ENCODE measurements around the gene TUBA3C. TPM values are rescaled to one million over a fixed set of nuclear protein-coding genes. Genes with fewer than 3 reads are reported as not detected.

Gene TUBA3C
- total and polyA plus RNA-seq, 12 donors, result not detected

GRCh38 chr13:19169991-19170390 lies 11.6 kb downstream of the TUBA3C start:
- Histone ChIP-seq H3K4me3 (no peak overlapping the region), H3K9me3 (replicated peaks in 1 of 3) (no peaks in the 10 kb centered on the region), H3K4me1 (replicated peaks in 1 of 2) (no peaks in the 10 kb centered on the region), H3K27ac (no peak overlapping the region), H3K27me3 (no peaks in the 10 kb centered on the region), H3K36me3 (replicated peaks in 1 of 2) (no peaks in the 10 kb centered on the region)
- intact Hi-C loops (cut with DNase I), result no loop called here
- 40 to 65% (median 54%) methylated on average over 3 to 4 of the region's 4 CpGs for WGBS, 4 donors
- TF ChIP-seq POLR2A (IDR thresholded peaks at IDR 0.05) (no peak), CTCF (IDR thresholded peaks at IDR 0.05) (no peak)
- no peak for DNase-seq

- no peaks in the 10 kb centered on the region for H3K9me3 ChIP-seq (replicated peaks in 1 of 3)
- H3K36me3 ChIP-seq (replicated peaks in 1 of 2), result no peaks in the 10 kb centered on the region
- intact Hi-C loops (cut with DNase I), result no loop called here
- no peak overlapping the region for H3K4me3 ChIP-seq
- no peak overlapping the region for H3K27ac ChIP-seq
- DNase-seq, result no peak
- TF ChIP-seq CTCF (IDR thresholded peaks at IDR 0.05) (no peak), POLR2A (IDR thresholded peaks at IDR 0.05) (no peak)
- H3K4me1 ChIP-seq (replicated peaks in 1 of 2), result no peaks in the 10 kb centered on the region
- no peaks in the 10 kb centered on the region for H3K27me3 ChIP-seq
- 70 to 87% (median 81%) methylated on average over 2 to 3 of the region's 3 CpGs for WGBS, 4 donors
Observed at GRCh38 chr13:19169496-19169895, 12.1 kb downstream of the TUBA3C start.

- Histone ChIP-seq H3K27me3 (no peaks in the 10 kb centered on the region), H3K36me3 (replicated peaks in 1 of 2) (no peaks in the 10 kb centered on the region), H3K4me3 (no peak overlapping the region), H3K27ac (no peak overlapping the region), H3K4me1 (replicated peaks in 1 of 2) (no peaks in the 10 kb centered on the region), H3K9me3 (replicated peaks in 1 of 3) (no peaks in the 10 kb centered on the region)
- WGBS, 4 donors, result 64 to 77% (median 72%) methylated on average over 4 to 5 of the region's 5 CpGs
- TF ChIP-seq POLR2A (IDR thresholded peaks at IDR 0.05), result no peak
- no peak for TF ChIP-seq CTCF (IDR thresholded peaks at IDR 0.05)
- DNase-seq, result no peak
- intact Hi-C loops (cut with DNase I), result no loop called here
Observed at GRCh38 chr13:19161308-19161707, 20.3 kb downstream of the TUBA3C start.

GRCh38 chr13:19159761-19160420 lies 21.7 kb downstream of the TUBA3C start:
- no peaks in the 10 kb centered on the region for H3K4me1 ChIP-seq (replicated peaks in 1 of 2)
- no peaks in the 10 kb centered on the region for H3K27me3 ChIP-seq
- no peaks in the 10 kb centered on the region for H3K9me3 ChIP-seq (replicated peaks in 1 of 3)
- no peak overlapping the region for H3K4me3 ChIP-seq
- DNase-seq, result no peak
- no peaks in the 10 kb centered on the region for H3K36me3 ChIP-seq (replicated peaks in 1 of 2)
- no peak overlapping the region for H3K27ac ChIP-seq
- intact Hi-C loops (cut with DNase I), result no loop called here
- TF ChIP-seq CTCF (IDR thresholded peaks at IDR 0.05) (no peak), POLR2A (IDR thresholded peaks at IDR 0.05) (no peak)
- WGBS, 4 donors, result 54 to 74% (median 68%) methylated on average over 6 to 9 of the region's 9 CpGs
